ENCODE measurements around the gene ANXA8. TPM values are rescaled to one million over a fixed set of nuclear protein-coding genes. Genes with fewer than 3 reads are reported as not detected.

The ANXA8 gene
- total RNA-seq, 4 donors from 2014 or later = 0.60 TPM; not detected in 3

DNA sequence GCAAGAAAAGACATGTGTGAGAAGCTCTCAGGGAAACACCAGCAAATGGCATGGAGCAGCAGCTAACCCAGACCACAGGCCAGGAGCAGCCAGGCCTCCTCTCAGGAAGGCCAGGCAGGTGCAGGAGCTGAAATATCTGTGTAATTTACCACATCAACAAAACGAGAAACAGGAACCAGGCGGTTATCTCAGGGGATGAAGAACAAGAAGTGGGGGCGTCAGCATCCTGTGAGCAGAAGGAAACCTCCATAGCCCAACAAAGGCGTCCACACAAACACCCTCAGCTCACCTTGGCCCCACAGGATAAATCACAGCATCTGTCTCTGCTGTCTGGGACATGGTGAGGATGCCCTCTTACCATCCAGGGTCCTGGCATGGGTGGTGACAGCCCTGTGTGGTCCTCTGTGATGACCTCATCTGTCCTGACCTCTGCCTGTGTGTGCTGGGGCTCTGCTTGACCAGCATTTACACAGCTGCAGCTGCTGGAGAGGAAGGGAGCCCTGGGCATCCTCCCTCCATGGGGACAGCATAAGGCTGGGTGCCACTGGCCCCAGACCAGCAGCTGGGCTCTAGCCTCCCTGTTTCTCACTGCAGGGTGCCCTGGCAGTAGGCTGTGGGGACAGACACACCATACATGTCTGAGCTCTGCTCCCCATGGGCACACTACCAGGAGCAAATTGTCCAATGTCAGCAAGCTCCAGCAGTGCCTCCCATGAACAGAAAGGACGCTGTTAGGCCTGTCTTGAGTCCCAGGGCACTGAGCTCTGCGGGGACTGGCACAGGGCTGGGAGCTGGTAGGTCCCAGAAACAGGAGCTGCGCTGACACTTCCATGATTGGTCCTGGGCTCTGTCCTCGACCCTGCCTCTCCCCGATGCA, 34.6 kb downstream of the ANXA8 start:
- H3K27me3 ChIP-seq = no peaks in the 10 kb centered on the region
- no peak overlapping the region for H3K4me3 ChIP-seq
- no peak overlapping the region for H3K27ac ChIP-seq
- intact Hi-C loops (cut with DNase I; ENCODE audit: low total_unique reads) = no loop called here
- 40 to 67% methylated on average over 1 to 8 of the region's 9 CpGs for WGBS, 2 donors (ENCODE audit: low coverage in 1 of 2)
- no peak for DNase-seq
- H3K4me1 ChIP-seq = no peaks in the 10 kb centered on the region
- in situ Hi-C loops (cut with MboI; ENCODE audit: low pct_ligation_motif_present in 1 of 4, low pct_unique_long_range_greater_than_20kb in 1 of 4, low sequenced_read_pairs in 3 of 4) = no loop called here
- no peaks in the 10 kb centered on the region for H3K36me3 ChIP-seq
- TF ChIP-seq EP300 (IDR thresholded peaks at IDR 0.05; ENCODE audit: low read depth) = no peak
- TF ChIP-seq, protein P1, sequence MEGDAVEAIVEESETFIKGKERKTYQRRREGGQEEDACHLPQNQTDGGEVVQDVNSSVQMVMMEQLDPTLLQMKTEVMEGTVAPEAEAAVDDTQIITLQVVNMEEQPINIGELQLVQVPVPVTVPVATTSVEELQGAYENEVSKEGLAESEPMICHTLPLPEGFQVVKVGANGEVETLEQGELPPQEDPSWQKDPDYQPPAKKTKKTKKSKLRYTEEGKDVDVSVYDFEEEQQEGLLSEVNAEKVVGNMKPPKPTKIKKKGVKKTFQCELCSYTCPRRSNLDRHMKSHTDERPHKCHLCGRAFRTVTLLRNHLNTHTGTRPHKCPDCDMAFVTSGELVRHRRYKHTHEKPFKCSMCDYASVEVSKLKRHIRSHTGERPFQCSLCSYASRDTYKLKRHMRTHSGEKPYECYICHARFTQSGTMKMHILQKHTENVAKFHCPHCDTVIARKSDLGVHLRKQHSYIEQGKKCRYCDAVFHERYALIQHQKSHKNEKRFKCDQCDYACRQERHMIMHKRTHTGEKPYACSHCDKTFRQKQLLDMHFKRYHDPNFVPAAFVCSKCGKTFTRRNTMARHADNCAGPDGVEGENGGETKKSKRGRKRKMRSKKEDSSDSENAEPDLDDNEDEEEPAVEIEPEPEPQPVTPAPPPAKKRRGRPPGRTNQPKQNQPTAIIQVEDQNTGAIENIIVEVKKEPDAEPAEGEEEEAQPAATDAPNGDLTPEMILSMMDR (IDR thresholded peaks at IDR 0.05) = no peak
- TF ChIP-seq POLR2A (IDR thresholded peaks at IDR 0.05) = no peak
- TF ChIP-seq POLR2AphosphoS5 (IDR thresholded peaks at IDR 0.05) = no peak
- peaks cover 0 to 17% of the 10 kb centered on the region in 2 donors for H3K9me3 ChIP-seq

DNA sequence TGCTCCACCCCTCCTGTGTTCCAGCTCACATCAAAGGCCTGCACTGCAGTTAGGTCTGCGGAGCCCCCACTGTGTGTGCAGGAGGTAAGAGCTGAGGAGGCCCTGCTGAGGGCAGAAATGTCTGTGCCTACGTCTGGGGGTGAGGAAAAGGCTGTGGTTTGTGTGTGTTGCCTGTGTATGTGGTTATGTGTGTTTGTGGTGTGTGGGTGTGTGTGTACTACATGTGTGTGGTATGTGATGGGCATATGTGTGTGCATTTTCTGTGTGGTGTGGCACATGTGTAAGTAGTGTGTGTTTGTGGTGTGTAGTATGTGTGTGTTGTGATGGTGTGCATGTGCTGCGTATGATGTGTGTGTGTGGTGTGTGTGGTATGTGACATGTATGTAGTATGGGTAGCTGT, 36.2 kb downstream of the ANXA8 start:
- peaks cover 0 to 17% of the 10 kb centered on the region in 2 donors for H3K9me3 ChIP-seq
- H3K36me3 ChIP-seq = no peaks in the 10 kb centered on the region
- 82 to 100% methylated on average over 1 to 3 of the region's 3 CpGs for WGBS, 2 donors (ENCODE audit: low coverage in 1 of 2)
- no peak for DNase-seq
- no peak overlapping the region for H3K4me3 ChIP-seq
- H3K4me1 ChIP-seq = no peaks in the 10 kb centered on the region
- no peak overlapping the region for H3K27ac ChIP-seq
- no peaks in the 10 kb centered on the region for H3K27me3 ChIP-seq
- intact Hi-C loops (cut with DNase I; ENCODE audit: low total_unique reads) (no loop called here), in situ Hi-C loops (cut with MboI; ENCODE audit: low pct_ligation_motif_present in 1 of 4, low pct_unique_long_range_greater_than_20kb in 1 of 4, low sequenced_read_pairs in 3 of 4) (no loop called here)
- TF ChIP-seq POLR2AphosphoS5 (IDR thresholded peaks at IDR 0.05) (no peak), POLR2A (IDR thresholded peaks at IDR 0.05) (no peak), EP300 (IDR thresholded peaks at IDR 0.05; ENCODE audit: low read depth) (no peak)
- TF ChIP-seq, protein P1 (IDR thresholded peaks at IDR 0.05) = no peak

DNA sequence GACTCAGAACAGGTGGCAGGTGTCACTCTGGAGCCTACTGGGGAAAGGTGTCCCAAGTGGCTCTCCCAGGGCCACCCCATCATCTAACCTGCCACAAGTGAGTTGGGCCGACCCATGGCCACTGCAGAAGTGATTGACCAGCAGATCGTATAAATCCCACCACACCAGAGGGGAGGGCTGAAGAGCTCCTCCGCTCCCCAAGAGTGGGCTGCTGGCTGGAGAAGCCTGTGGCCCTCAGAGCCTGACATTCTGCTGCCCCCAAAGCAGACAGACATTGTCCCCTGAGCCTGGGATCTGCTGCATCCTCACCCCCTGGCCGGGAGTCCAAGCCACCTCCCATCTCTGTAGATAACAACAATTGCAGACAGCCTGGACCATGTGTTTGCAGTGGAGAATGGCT, 36.7 kb downstream of the ANXA8 start:
- no peak overlapping the region for H3K27ac ChIP-seq
- in situ Hi-C loops (cut with MboI; ENCODE audit: low pct_ligation_motif_present in 1 of 4, low pct_unique_long_range_greater_than_20kb in 1 of 4, low sequenced_read_pairs in 3 of 4) = no loop called here
- 80 to 86% methylated on average over 1 to 3 of the region's 4 CpGs for WGBS, 2 donors (ENCODE audit: low coverage in 1 of 2)
- H3K36me3 ChIP-seq = no peaks in the 10 kb centered on the region
- no peaks in the 10 kb centered on the region for H3K27me3 ChIP-seq
- H3K4me3 ChIP-seq = no peak overlapping the region
- TF ChIP-seq POLR2AphosphoS5 (IDR thresholded peaks at IDR 0.05) (no peak), EP300 (IDR thresholded peaks at IDR 0.05; ENCODE audit: low read depth) (no peak), POLR2A (IDR thresholded peaks at IDR 0.05) (no peak)
- TF ChIP-seq, protein P1 (IDR thresholded peaks at IDR 0.05) = no peak
- intact Hi-C loops (cut with DNase I; ENCODE audit: low total_unique reads) = no loop called here
- DNase-seq = no peak
- H3K4me1 ChIP-seq = no peaks in the 10 kb centered on the region
- peaks cover 0 to 17% of the 10 kb centered on the region in 2 donors for H3K9me3 ChIP-seq

DNA sequence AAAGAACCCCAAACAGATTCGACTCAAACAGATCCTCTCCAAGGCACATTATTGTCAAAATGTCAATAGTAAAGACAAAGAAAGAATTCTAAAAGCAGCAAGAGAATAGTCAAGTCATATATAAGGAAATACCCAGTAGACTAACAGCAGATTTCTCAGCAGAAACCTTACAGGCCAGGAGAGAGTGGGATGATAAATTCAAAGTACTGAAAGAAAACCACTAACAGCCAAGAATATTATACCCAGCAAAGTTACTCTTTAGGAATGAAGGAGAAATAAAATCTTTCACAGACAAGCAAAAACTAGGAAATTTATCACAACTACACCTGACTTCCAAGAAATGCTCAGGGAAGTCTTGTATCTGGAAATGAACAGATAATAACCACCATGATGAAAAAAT, 38.2 kb downstream of the ANXA8 start:
- in situ Hi-C loops (cut with MboI; ENCODE audit: low pct_ligation_motif_present in 1 of 4, low pct_unique_long_range_greater_than_20kb in 1 of 4, low sequenced_read_pairs in 3 of 4) (no loop called here), intact Hi-C loops (cut with DNase I; ENCODE audit: low total_unique reads) (no loop called here)
- H3K36me3 ChIP-seq = no peaks in the 10 kb centered on the region
- H3K27ac ChIP-seq = no peak overlapping the region
- 73 to 88% methylated on average over 1 of the region's 1 CpG for WGBS, 2 donors (ENCODE audit: low coverage in 1 of 2)
- no peak overlapping the region for H3K4me3 ChIP-seq
- no peak for TF ChIP-seq POLR2AphosphoS5 (IDR thresholded peaks at IDR 0.05)
- TF ChIP-seq EP300 (IDR thresholded peaks at IDR 0.05; ENCODE audit: low read depth) = no peak
- no peak for TF ChIP-seq POLR2A (IDR thresholded peaks at IDR 0.05)
- TF ChIP-seq, protein P1 (IDR thresholded peaks at IDR 0.05) = no peak
- no peak for DNase-seq
- peaks cover 0 to 17% of the 10 kb centered on the region in 2 donors for H3K9me3 ChIP-seq
- H3K4me1 ChIP-seq = no peaks in the 10 kb centered on the region
- H3K27me3 ChIP-seq = no peaks in the 10 kb centered on the region
